ENCODE measurements around the gene ZFAND3. TPM values are rescaled to one million over a fixed set of nuclear protein-coding genes. Genes with fewer than 3 reads are reported as not detected.
A peak's percentile ranks its signal among the peaks of the same experiment; 100 is the strongest.

ZFAND3 gene
- total and polyA plus RNA-seq, 2 of the 4 experiments (the other 2 are of a cell fraction) = 10.9 to 26.7 TPM

- H4K5ac ChIP-seq (ENCODE audit: low read depth, low read length) = no peak overlapping the region
- dilution Hi-C loops (cut with HindIII; ENCODE audit: low sequenced_read_pairs, unreplicated experiment) = no loop called here
- H3K9me1 ChIP-seq (ENCODE audit: insufficient read depth, low read length) = peaks cover 25% of the 10 kb centered on the region
- H3K4me2 ChIP-seq (ENCODE audit: low read depth, low read length) = no peak overlapping the region
- H3K4ac ChIP-seq (ENCODE audit: low read depth, low read length) = no peak overlapping the region
- no peak overlapping the region for H4K91ac ChIP-seq (ENCODE audit: insufficient read depth, low read depth, low read length)
- no peak overlapping the region for H3K56ac ChIP-seq (ENCODE audit: extremely low read depth, insufficient read depth, low read length)
- BruUV-seq (replicated peaks) = no TSS peak
- POLR2A ChIA-PET (ENCODE audit: unreplicated experiment) = interaction anchor here (0.6 kb wide), 1 partner anchor 32 kb away, joined by 5 read pairs; no protein-coding TSS in a partner anchor
- no peak overlapping the region for H2AK9ac ChIP-seq (replicated peaks; ENCODE audit: low read depth, low read length, poor library complexity)
- H3K18ac ChIP-seq (ENCODE audit: low read depth, low read length) = no peak overlapping the region
- no peak overlapping the region for H4K8ac ChIP-seq (ENCODE audit: low read depth in 2 of 2, low read length in 2 of 2)
- no peak overlapping the region for H3K23ac ChIP-seq (ENCODE audit: low read depth, low read length)
- no peak overlapping the region for H2BK20ac ChIP-seq (ENCODE audit: low read depth, low read length)
- no peak overlapping the region for H2BK5ac ChIP-seq (ENCODE audit: low read depth, low read length, poor library complexity, severe bottlenecking)
- peaks cover 16% of the 10 kb centered on the region for H3K4me1 ChIP-seq (ENCODE audit: control insufficient read depth, insufficient read depth, low read length)
- in situ Hi-C loops (cut with MboI; ENCODE audit: low sequenced_read_pairs) = no loop called here
- no peak overlapping the region for H3K9ac ChIP-seq (ENCODE audit: low read depth, low read length)
- H2AK5ac ChIP-seq (ENCODE audit: low read depth, low read length) = no peak overlapping the region
- TF ChIP-seq MAZ (IDR thresholded peaks at IDR 0.05; ENCODE audit: borderline replicate concordance, low read depth, low read length) (no peak), ELK1 (IDR thresholded peaks at IDR 0.05; ENCODE audit: borderline replicate concordance, low read depth, low read length) (no peak), MAFK (IDR thresholded peaks at IDR 0.05; ENCODE audit: low read depth, low read length) (no peak), SMC3 (IDR thresholded peaks at IDR 0.05; ENCODE audit: low read depth, low read length) (no peak), RCOR1 (IDR thresholded peaks at IDR 0.05; ENCODE audit: insufficient replicate concordance, low read length) (no peak), NFE2L2 (IDR thresholded peaks at IDR 0.05; ENCODE audit: low read depth, low read length) (no peak), CHD1 (IDR thresholded peaks at IDR 0.05; ENCODE audit: low read depth, low read length) (no peak)
- ATAC-seq (ENCODE audit: low read depth) (no peak), DNase-seq (no peak)
- H2BK120ac ChIP-seq (ENCODE audit: low read depth, low read length) = no peak overlapping the region
- 95% methylated on average over 8 of the region's 14 CpGs; no CpG with 5 or more reads in 1 of the 2 experiments for WGBS, 2 experiments (ENCODE audit: extremely low coverage in 2 of 2, insufficient read length in 1 of 2)
- H2AFZ ChIP-seq (replicated peaks; ENCODE audit: low read length, poor library complexity) = peak overlapping the region; percentile 26
- H3K36me3 ChIP-seq (ENCODE audit: control insufficient read depth, insufficient read depth, low read length) = peaks cover 10% of the 10 kb centered on the region; the same call in 1 of the 2 replicates
- H4K20me1 ChIP-seq (ENCODE audit: insufficient read depth, low read length) = peaks cover 21% of the 10 kb centered on the region; the same call in 1 of the 2 replicates
- H3K4me3 ChIP-seq (ENCODE audit: insufficient read depth, low read depth, low read length) = no peak overlapping the region
- CTCF ChIA-PET = no interaction called here
- no peak overlapping the region for H3K14ac ChIP-seq (replicated peaks; ENCODE audit: low read depth, low read length)
- H2BK15ac ChIP-seq (ENCODE audit: low read depth, low read length) = no peak overlapping the region
- no peak overlapping the region for H3K27ac ChIP-seq (ENCODE audit: insufficient read depth, low read length)
- intact Hi-C loops (cut with micrococcal nuclease) = loop anchor here (5.0 to 10.0 kb wide), 2 partner anchors 333 to 454 kb away; no protein-coding TSS in a partner anchor
- peaks cover 10 to 59% of the 10 kb centered on the region in 2 experiments for H3K79me1 ChIP-seq (ENCODE audit: low read depth in 1 of 2, low read length in 2 of 2)
- no peaks in the 10 kb centered on the region for H3K27me3 ChIP-seq (ENCODE audit: control insufficient read depth, insufficient read depth, low read length)
- H3K9me3 ChIP-seq (ENCODE audit: control insufficient read depth, insufficient read depth, low read length) = no peaks in the 10 kb centered on the region
Observed at GRCh38 chr6:38158762-38159350, 339.3 kb downstream of the ZFAND3 start.

All from IMR-90 (cell line).